OCI-LY1 (cell line): Measurements from ENCODE around the gene TPCN1.
A peak's percentile ranks its signal among the peaks of the same experiment; 100 is the strongest.

Experiments
- H2AFZ ChIP-seq: fragments of 200-600 bp; sonication (generic), shearing (Covaris generic); 2 replicates; pipeline ENCODE4 v1.6.0; 2014; ENCODE audit warnings: antibody characterized with exemption, mild to moderate bottlenecking, low read length
- H3F3A ChIP-seq: fragments of 200-600 bp; sonication (generic), shearing (Covaris generic); 2 replicates; pipeline ENCODE4 v1.6.0; 2014; ENCODE audit warnings: mild to moderate bottlenecking, antibody characterized with exemption, low read length, moderate library complexity; ENCODE audit not compliant: insufficient read depth
- H3K27ac ChIP-seq: fragments of 200-600 bp; sonication (generic); 2 replicates; pipeline ENCODE4 v1.5.1; 2014; ENCODE audit warnings: low read length, mixed run types, mild to moderate bottlenecking, low read depth; ENCODE audit not compliant: poor library complexity, severe bottlenecking
- H3K27me3 ChIP-seq: fragments of 200-600 bp; sonication (generic); 2 replicates; pipeline ENCODE4 v1.6.0; 2014; ENCODE audit warnings: antibody characterized with exemption, mild to moderate bottlenecking, low read length, moderate library complexity; ENCODE audit not compliant: insufficient read depth
- H3K36me3 ChIP-seq: fragments of 200-600 bp; sonication (generic); 2 replicates; pipeline ENCODE4 v1.6.1; 2014; ENCODE audit warnings: mild to moderate bottlenecking, antibody characterized with exemption, low read length, moderate library complexity, mixed read lengths; ENCODE audit not compliant: insufficient read depth
- H3K4me1 ChIP-seq: fragments of 200-600 bp; sonication (generic); 2 replicates; pipeline ENCODE4 v1.5.1; 2014; ENCODE audit warnings: mild to moderate bottlenecking, low read length, moderate library complexity; ENCODE audit not compliant: insufficient read depth, severe bottlenecking
- H3K4me2 ChIP-seq: fragments of 200-600 bp; sonication (generic), shearing (Covaris generic); 2 replicates; pipeline ENCODE4 v1.6.1; 2014; ENCODE audit warnings: low read length
- H3K4me3 ChIP-seq: fragments of 200-600 bp; sonication (generic); 2 replicates; pipeline ENCODE4 v1.5.1; 2014; ENCODE audit warnings: low read length, low read depth, mild to moderate bottlenecking, mixed read lengths; ENCODE audit not compliant: poor library complexity, severe bottlenecking
- H3K79me2 ChIP-seq: fragments of 200-600 bp; shearing (Covaris generic); 2 replicates; pipeline ENCODE4 v1.6.1; 2016; ENCODE audit warnings: mixed run types, low read length, mixed read lengths; ENCODE audit not compliant: insufficient read depth
- H3K9ac ChIP-seq: fragments of 200-600 bp; sonication (generic), shearing (Covaris generic); 2 replicates; pipeline ENCODE4 v1.6.1; 2014; ENCODE audit warnings: mild to moderate bottlenecking, low read length, mixed read lengths
- H3K9me2 ChIP-seq: fragments of 200-600 bp; sonication (generic), shearing (Covaris generic); 2 replicates; pipeline ENCODE4 v1.6.1; 2014; ENCODE audit warnings: low read depth, mild to moderate bottlenecking, low read length, mixed read lengths
- H3K9me3 ChIP-seq: fragments of 200-600 bp; shearing (Covaris generic); 2 replicates; pipeline ENCODE4 v1.6.1; 2014; ENCODE audit warnings: low read length, mixed read lengths
- H4K20me1 ChIP-seq: fragments of 200-600 bp; sonication (generic), shearing (Covaris generic); 2 replicates; pipeline ENCODE4 v1.6.0; 2016; ENCODE audit warnings: mild to moderate bottlenecking, low read length; ENCODE audit not compliant: insufficient read depth
- CTCF ChIP-seq: fragments of 200-600 bp; sonication (generic), shearing (Covaris generic); IDR thresholded peaks from 2 replicates; pipeline ENCODE4 v1.5.1; 2017; ENCODE audit warnings: mild to moderate bottlenecking, antibody characterized with exemption, low read length, moderate library complexity, mixed read lengths
- EZH2 ChIP-seq: fragments of 200-600 bp; sonication (generic), shearing (Covaris generic); IDR thresholded peaks from 2 replicates; pipeline ENCODE4 v1.8.0; 2017; ENCODE audit warnings: borderline replicate concordance, mixed run types, mild to moderate bottlenecking, antibody characterized with exemption, low read length, moderate library complexity, mixed read lengths

Gene TPCN1

GRCh38 chr12:113260636-113261300 lies 39.5 kb downstream of the TPCN1 start:
- Histone ChIP-seq H4K20me1 (no peaks in the 10 kb centered on the region), H3K9me3 (no peaks in the 10 kb centered on the region), H2AFZ (no peak overlapping the region), H3F3A (no peaks in the 10 kb centered on the region), H3K4me2 (peak overlapping the region; percentile 0; the same call in 1 of the 2 replicates), H3K9me2 (no peaks in the 10 kb centered on the region), H3K27ac (peak overlapping the region; percentile 68), H3K4me3 (no peak overlapping the region), H3K36me3 (peaks cover 77% of the 10 kb centered on the region), H3K79me2 (no peaks in the 10 kb centered on the region), H3K27me3 (no peaks in the 10 kb centered on the region), H3K9ac (no peak overlapping the region; the same call in 1 of the 2 replicates), H3K4me1 (peaks cover 30% of the 10 kb centered on the region)
- TF ChIP-seq EZH2 (no peak), CTCF (no peak)

DNA sequence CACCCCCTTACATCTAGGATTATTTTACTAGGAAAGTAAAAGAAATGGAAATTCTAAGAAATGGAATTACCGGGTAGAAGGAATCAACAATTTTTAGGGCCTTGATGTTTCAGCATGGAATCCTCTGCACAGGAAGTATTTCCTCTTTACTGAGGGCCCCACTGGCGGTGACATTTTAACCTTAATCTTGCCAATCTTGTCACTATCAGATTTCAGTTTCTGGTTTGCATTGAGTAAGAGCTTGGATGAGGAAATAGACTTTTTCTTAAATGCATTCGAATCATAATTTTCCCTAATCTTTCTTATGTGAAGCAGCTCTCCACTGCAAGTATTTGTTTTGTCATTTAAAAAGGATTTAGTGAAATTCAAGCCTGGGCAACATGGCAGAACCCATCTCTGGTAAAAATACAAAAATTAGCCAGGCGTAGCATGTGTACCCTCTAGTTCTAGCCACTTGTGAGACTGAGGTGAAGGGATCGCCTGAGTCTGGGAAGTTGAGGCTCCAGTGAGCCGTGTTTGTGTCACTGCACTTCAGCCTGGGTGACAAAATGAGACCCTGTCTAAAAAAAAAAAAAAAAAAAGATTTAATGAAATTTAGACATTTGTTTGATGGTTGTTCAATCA lies 40.7 kb downstream of the TPCN1 start:
- TF ChIP-seq CTCF (no peak), EZH2 (no peak)
- peaks cover 78% of the 10 kb centered on the region for H3K36me3 ChIP-seq
- no peak overlapping the region for H3K4me3 ChIP-seq
- no peak overlapping the region for H3K4me2 ChIP-seq
- no peak overlapping the region for H3K9ac ChIP-seq
- H2AFZ ChIP-seq = no peak overlapping the region
- no peaks in the 10 kb centered on the region for H3K9me2 ChIP-seq
- H3F3A ChIP-seq = no peaks in the 10 kb centered on the region
- no peaks in the 10 kb centered on the region for H3K27me3 ChIP-seq
- peak overlapping the region; percentile 11 for H3K27ac ChIP-seq
- no peaks in the 10 kb centered on the region for H3K79me2 ChIP-seq
- H4K20me1 ChIP-seq = no peaks in the 10 kb centered on the region
- H3K9me3 ChIP-seq = no peaks in the 10 kb centered on the region
- H3K4me1 ChIP-seq = peaks cover 30% of the 10 kb centered on the region

- H3K36me3 ChIP-seq = peaks cover 78% of the 10 kb centered on the region
- H3K4me1 ChIP-seq = peaks cover 30% of the 10 kb centered on the region
- no peak overlapping the region for H3K4me3 ChIP-seq
- H3K27me3 ChIP-seq = no peaks in the 10 kb centered on the region
- H2AFZ ChIP-seq = no peak overlapping the region
- H3F3A ChIP-seq = no peaks in the 10 kb centered on the region
- H3K79me2 ChIP-seq = no peaks in the 10 kb centered on the region
- H3K9ac ChIP-seq = no peak overlapping the region
- TF ChIP-seq EZH2 = no peak
- TF ChIP-seq CTCF = no peak
- H3K27ac ChIP-seq = no peak overlapping the region
- H4K20me1 ChIP-seq = no peaks in the 10 kb centered on the region
- no peak overlapping the region for H3K4me2 ChIP-seq
- H3K9me2 ChIP-seq = no peaks in the 10 kb centered on the region
- no peaks in the 10 kb centered on the region for H3K9me3 ChIP-seq
These were observed 41.4 kb downstream of the TPCN1 start for GRCh38 chr12:113262710-113263109.
